GM12801 (cell line): ENCODE results near the gene MKS1.

ENCODE experiments used
- CTCF ChIP-seq: IDR thresholded peaks from one replicate; pipeline ENCODE4 v1.5.1; 2011; ENCODE audit warnings: control low read depth; ENCODE audit not compliant: insufficient read length; ENCODE audit errors: extremely low read depth

The MKS1 gene

GRCh38 chr17:58176200-58176599 is 42.9 kb downstream of the MKS1 start:
- TF ChIP-seq CTCF = no peak

- no peak for TF ChIP-seq CTCF
These were observed 44.2 kb downstream of the MKS1 start for GRCh38 chr17:58174871-58175270.

GRCh38 chr17:58172369-58173071 is 46.5 kb downstream of the MKS1 start:
- no peak for TF ChIP-seq CTCF

- TF ChIP-seq CTCF = no peak
These were observed 48.4 kb downstream of the MKS1 start for GRCh38 chr17:58170622-58171021.

- TF ChIP-seq CTCF = no peak
These were observed 52.4 kb downstream of the MKS1 start, which contains the start of gene OR4D2 for GRCh38 chr17:58166682-58167081. OR4D2 (plus strand) TSS chr17:58166982; CDS start chr17:58169656, 2,674 bp downstream.

- no peak for TF ChIP-seq CTCF
These were observed 53.1 kb downstream of the MKS1 start for GRCh38 chr17:58165981-58166380.

GRCh38 chr17:58161566-58161965 is 57.5 kb downstream of the MKS1 start:
- no peak for TF ChIP-seq CTCF
